Naive thymus-derived CD4-positive, alpha-beta T cell (primary cell): Measurements from ENCODE around the gene TOP3B. TPM values are rescaled to one million over a fixed set of nuclear protein-coding genes. Genes with fewer than 3 reads are reported as not detected.

Source experiments
- ATAC-seq: fragments of 150-1000 bp; cut with Tn5 transposase; 2 replicates; pipeline ENCODE4 v1.10.0; 2021; ENCODE audit warnings: mild to moderate bottlenecking, moderate library complexity
- CTCF ChIA-PET: fragments of 350-600 bp; sonication (Branson Sonifier 250); formaldehyde crosslinking; loops from one replicate; lab custom pipeline; 2021; ENCODE audit warnings: antibody characterized with exemption; lab: Charles Lee
- POLR2A ChIA-PET: fragments of 350-600 bp; sonication (Branson Sonifier 250); formaldehyde crosslinking; loops from one replicate; lab custom pipeline; 2021; ENCODE audit warnings: antibody characterized with exemption, inconsistent platforms; lab: Charles Lee
- DNase-seq, 9 donors: peaks; one replicate each; pipeline versions ENCODE4 v3.0.0 to v3.0.0-alpha.2; 2020 to 2022; ENCODE audit warnings: mixed read lengths in 1 of 9
- H3K27ac ChIP-seq: one replicate; pipeline ENCODE4 v1.7.0; 2013; ENCODE audit warnings: mild to moderate bottlenecking, low read depth, low read length, moderate library complexity
- H3K27me3 ChIP-seq, 2 donors: one replicate each; pipeline ENCODE4 v1.7.0; 2013; ENCODE audit warnings: low read length in 2 of 2, mild to moderate bottlenecking in 2 of 2, moderate library complexity in 2 of 2; ENCODE audit not compliant: control insufficient read depth in 2 of 2, insufficient read depth in 2 of 2
- H3K36me3 ChIP-seq, 3 experiments: 1 replicate in 2 of 3; 2 replicates in 1 of 3; pipeline ENCODE4 v1.7.0; 2013; ENCODE audit warnings: low read length in 3 of 3, mild to moderate bottlenecking in 3 of 3, moderate library complexity in 1 of 3; ENCODE audit not compliant: insufficient read depth in 3 of 3, control insufficient read depth in 2 of 3
- H3K4me1 ChIP-seq, 2 donors: one replicate each; pipeline ENCODE4 v1.7.0; 2013; ENCODE audit warnings: low read length in 2 of 2, mild to moderate bottlenecking in 2 of 2, moderate library complexity in 1 of 2; ENCODE audit not compliant: control insufficient read depth in 2 of 2, insufficient read depth in 2 of 2
- H3K4me3 ChIP-seq: 2 replicates; pipeline ENCODE4 v1.7.0; 2013; ENCODE audit warnings: mild to moderate bottlenecking, low read length
- H3K9me3 ChIP-seq, 3 experiments: 1 replicate in 2 of 3; 2 replicates in 1 of 3; pipeline ENCODE4 v1.7.0; 2013; ENCODE audit warnings: low read length in 3 of 3; ENCODE audit not compliant: control insufficient read depth in 2 of 3
- H3K27ac Mint-ChIP-seq, 9 donors: one replicate each; pipeline ENCODE4 v1.8.0; 2020 to 2022; ENCODE audit warnings: mixed read lengths in 9 of 9, mild to moderate bottlenecking in 8 of 9, moderate library complexity in 5 of 9, inconsistent platforms in 2 of 9
- H3K27me3 Mint-ChIP-seq, 5 donors: one replicate each; pipeline ENCODE4 v1.8.0; 2021 to 2022; ENCODE audit warnings: mixed read lengths in 5 of 5, mild to moderate bottlenecking in 1 of 5
- H3K36me3 Mint-ChIP-seq, 5 donors: one replicate each; pipeline ENCODE4 v1.8.0; 2020 to 2022; ENCODE audit warnings: mixed read lengths in 5 of 5, mild to moderate bottlenecking in 3 of 5, inconsistent platforms in 1 of 5
- H3K4me1 Mint-ChIP-seq, 7 donors: one replicate each; pipeline ENCODE4 v1.8.0; 2020 to 2022; ENCODE audit warnings: mixed read lengths in 7 of 7, mild to moderate bottlenecking in 3 of 7, inconsistent platforms in 1 of 7
- H3K4me3 Mint-ChIP-seq, 10 donors: one replicate each; pipeline ENCODE4 v1.8.0; 2020 to 2022; ENCODE audit warnings: mild to moderate bottlenecking in 10 of 10, mixed read lengths in 10 of 10, moderate library complexity in 6 of 10, inconsistent platforms in 2 of 10
- H3K9me3 Mint-ChIP-seq, 11 donors: one replicate each; pipeline ENCODE4 v1.8.0; 2020 to 2022; ENCODE audit warnings: mixed read lengths in 11 of 11, mild to moderate bottlenecking in 4 of 11, inconsistent platforms in 1 of 11, moderate library complexity in 1 of 11
- intact Hi-C, 2 donors: fragments of 100-400 bp; cut with micrococcal nuclease; formaldehyde crosslinking; loops; one replicate each; pipeline ENCODE4 v1.15.1; 2023
- polyA plus RNA-seq, 2 donors: library from polyadenylated mRNA; unstranded; fragments of 300-500 nt; fragmentation: Illumina TruSeq; gene quantifications; one replicate each; pipeline ENCODE4 v1.2.3, GENCODE V29; 2021
- total RNA-seq, 6 experiments: library from RNA in 5 of 6; stranded (reverse) in 5 of 6; gene quantifications; 1 replicate in 5 of 6; 2 replicates in 1 of 6; pipeline ENCODE4 v1.2.3 and lab custom pipeline; 2021 to 2026

TOP3B gene
- total and polyA plus RNA-seq, 7 experiments from 2014 or later = 8.4 to 80.5 (median 49.5) TPM

- CTCF ChIA-PET = no interaction called here
- DNase-seq = no peak
- no peak overlapping the region for H3K27ac ChIP-seq
- no peaks in the 10 kb centered on the region for H3K27me3 ChIP-seq
- H3K9me3 ChIP-seq = no peaks in the 10 kb centered on the region
- no peaks in the 10 kb centered on the region for H3K4me1 Mint-ChIP-seq
- no peak overlapping the region for H3K4me3 Mint-ChIP-seq
- POLR2A ChIA-PET = no interaction called here
- no peaks in the 10 kb centered on the region for H3K36me3 Mint-ChIP-seq
- no peak overlapping the region for H3K27ac Mint-ChIP-seq
- no peak for ATAC-seq
- H3K4me1 ChIP-seq = no peaks in the 10 kb centered on the region
- no peak overlapping the region for H3K4me3 ChIP-seq
- no peaks in the 10 kb centered on the region for H3K9me3 Mint-ChIP-seq
- H3K27me3 Mint-ChIP-seq = peaks cover 0 to 5% (median 0%) of the 10 kb centered on the region in 5 donors
- no peaks in the 10 kb centered on the region for H3K36me3 ChIP-seq
- intact Hi-C loops = no loop called here
Observed at GRCh38 chr22:22025320-22026156, 43.0 kb upstream of the TOP3B start.

- no peak for DNase-seq
- H3K36me3 Mint-ChIP-seq = no peaks in the 10 kb centered on the region
- no peak overlapping the region for H3K4me3 ChIP-seq
- no peak overlapping the region for H3K4me3 Mint-ChIP-seq
- no peaks in the 10 kb centered on the region for H3K4me1 ChIP-seq
- no peak overlapping the region for H3K27ac Mint-ChIP-seq
- H3K9me3 Mint-ChIP-seq = no peaks in the 10 kb centered on the region
- peaks cover 0 to 7% (median 0%) of the 10 kb centered on the region in 5 donors for H3K27me3 Mint-ChIP-seq
- ChIA-PET POLR2A (no interaction called here), CTCF (no interaction called here)
- H3K9me3 ChIP-seq = no peaks in the 10 kb centered on the region
- intact Hi-C loops = no loop called here
- no peaks in the 10 kb centered on the region for H3K27me3 ChIP-seq
- no peak overlapping the region for H3K27ac ChIP-seq
- H3K4me1 Mint-ChIP-seq = no peaks in the 10 kb centered on the region
- H3K36me3 ChIP-seq = no peaks in the 10 kb centered on the region
- no peak for ATAC-seq
Observed at GRCh38 chr22:22024440-22024839, 41.9 kb upstream of the TOP3B start.

- ATAC-seq (no peak), DNase-seq (no peak)
- Histone ChIP-seq H3K4me3 (no peak overlapping the region), H3K9me3 (no peaks in the 10 kb centered on the region), H3K27me3 (no peaks in the 10 kb centered on the region), H3K27ac (no peak overlapping the region), H3K4me1 (no peaks in the 10 kb centered on the region), H3K36me3 (no peaks in the 10 kb centered on the region)
- Mint-ChIP-seq H3K9me3 (peaks cover 0 to 2% (median 0%) of the 10 kb centered on the region in 11 donors), H3K27me3 (peaks cover 0 to 7% (median 0%) of the 10 kb centered on the region in 5 donors), H3K4me1 (no peaks in the 10 kb centered on the region), H3K36me3 (no peaks in the 10 kb centered on the region), H3K4me3 (no peak overlapping the region), H3K27ac (no peak overlapping the region)
- ChIA-PET CTCF (no interaction called here), POLR2A (no interaction called here)
- intact Hi-C loops = no loop called here
Observed at GRCh38 chr22:22023581-22024137, 41.1 kb upstream of the TOP3B start.

- Mint-ChIP-seq H3K36me3 (no peaks in the 10 kb centered on the region), H3K27me3 (peaks cover 0 to 10% (median 2%) of the 10 kb centered on the region in 5 donors), H3K4me3 (no peak overlapping the region), H3K4me1 (no peaks in the 10 kb centered on the region), H3K27ac (no peak overlapping the region), H3K9me3 (peaks cover 0 to 3% (median 0%) of the 10 kb centered on the region in 11 donors)
- POLR2A ChIA-PET = no interaction called here
- H3K36me3 ChIP-seq = no peaks in the 10 kb centered on the region
- H3K4me1 ChIP-seq = no peaks in the 10 kb centered on the region
- CTCF ChIA-PET = no interaction called here
- H3K27me3 ChIP-seq = peaks cover 0 to 2% of the 10 kb centered on the region in 2 donors
- DNase-seq (no peak), ATAC-seq (no peak)
- H3K27ac ChIP-seq = no peak overlapping the region
- no peak overlapping the region for H3K4me3 ChIP-seq
- intact Hi-C loops = no loop called here
- H3K9me3 ChIP-seq = no peaks in the 10 kb centered on the region
Observed at GRCh38 chr22:22022947-22023534, 40.5 kb upstream of the TOP3B start.

GRCh38 chr22:22022255-22022840, 39.8 kb upstream of the TOP3B start:
- ATAC-seq (no peak), DNase-seq (no peak)
- Mint-ChIP-seq H3K36me3 (no peaks in the 10 kb centered on the region), H3K4me3 (no peak overlapping the region), H3K4me1 (no peaks in the 10 kb centered on the region), H3K27ac (no peak overlapping the region), H3K9me3 (peaks cover 0 to 4% (median 0%) of the 10 kb centered on the region in 11 donors), H3K27me3 (peaks cover 0 to 11% (median 4%) of the 10 kb centered on the region in 5 donors)
- Histone ChIP-seq H3K4me3 (no peak overlapping the region), H3K27ac (no peak overlapping the region), H3K36me3 (no peaks in the 10 kb centered on the region), H3K4me1 (no peaks in the 10 kb centered on the region), H3K9me3 (no peaks in the 10 kb centered on the region), H3K27me3 (peaks cover 0 to 4% of the 10 kb centered on the region in 2 donors)
- ChIA-PET CTCF (no interaction called here), POLR2A (no interaction called here)
- intact Hi-C loops = no loop called here

GRCh38 chr22:22021162-22021750, 38.7 kb upstream of the TOP3B start:
- Mint-ChIP-seq H3K4me1 (no peaks in the 10 kb centered on the region), H3K9me3 (peaks cover 0 to 4% (median 0%) of the 10 kb centered on the region in 11 donors), H3K4me3 (no peak overlapping the region), H3K27ac (peak overlapping the region in 1 of 9 donors; percentile 15), H3K36me3 (no peaks in the 10 kb centered on the region), H3K27me3 (peaks cover 0 to 13% (median 4%) of the 10 kb centered on the region in 5 donors)
- POLR2A ChIA-PET = no interaction called here
- CTCF ChIA-PET = no interaction called here
- no peak for ATAC-seq
- no peak for DNase-seq
- Histone ChIP-seq H3K9me3 (no peaks in the 10 kb centered on the region), H3K36me3 (no peaks in the 10 kb centered on the region), H3K27ac (no peak overlapping the region), H3K27me3 (peaks cover 0 to 4% of the 10 kb centered on the region in 2 donors), H3K4me3 (no peak overlapping the region), H3K4me1 (no peaks in the 10 kb centered on the region)
- intact Hi-C loops = no loop called here
